ENCODE results near the gene GPR146.

The GPR146 gene

DNA sequence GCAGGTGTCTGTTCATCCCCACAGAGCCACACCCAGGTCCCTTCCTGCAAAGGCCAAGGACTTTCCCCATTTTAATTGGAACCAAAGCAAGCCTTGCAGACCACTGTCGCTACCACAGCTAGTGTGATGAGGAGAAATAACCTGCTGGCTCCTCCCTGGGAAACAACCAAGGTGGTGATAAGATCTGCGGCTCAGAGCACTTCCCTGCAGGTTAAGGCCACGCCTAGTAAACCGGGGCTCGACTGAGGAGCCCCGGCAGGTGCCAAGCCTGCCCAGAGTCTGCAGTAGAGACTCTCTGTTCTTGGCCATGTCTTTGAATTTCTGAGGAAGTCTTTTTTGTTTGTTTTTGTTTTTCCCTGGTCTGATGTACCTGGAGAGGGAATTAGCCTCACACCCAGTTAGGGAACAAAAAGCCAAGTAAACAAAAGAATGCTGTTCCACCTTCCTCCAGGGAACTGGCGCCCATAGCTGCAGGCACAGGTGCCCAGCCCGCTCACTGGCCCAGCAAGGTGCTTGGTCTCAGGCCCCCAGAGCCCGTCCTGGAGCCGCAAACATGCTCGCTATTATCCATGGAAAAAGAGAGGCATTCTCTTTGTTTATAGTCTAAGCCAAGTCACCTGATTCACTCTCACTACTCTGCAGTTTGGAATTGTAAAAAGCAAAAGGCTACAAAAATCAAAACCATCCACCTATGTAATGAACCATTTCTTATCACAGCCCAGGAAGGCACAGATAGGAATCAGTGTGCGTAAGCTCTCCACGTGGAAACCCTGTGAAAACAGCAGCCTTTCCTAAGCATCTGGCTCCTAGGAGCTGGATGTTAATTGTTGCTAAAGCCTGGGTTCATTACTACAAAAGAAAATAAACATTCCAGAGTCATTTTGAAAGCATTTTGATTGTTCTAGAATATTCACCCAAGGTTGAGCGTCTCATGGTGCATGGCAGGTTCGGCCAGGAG lies 2.7 kb downstream of the GPR146 start:
- DNase-seq, result no peak

GRCh38 chr7:1049006-1049741 lies 4.8 kb downstream of the GPR146 start:
- peak; percentile 85 for DNase-seq

DNA sequence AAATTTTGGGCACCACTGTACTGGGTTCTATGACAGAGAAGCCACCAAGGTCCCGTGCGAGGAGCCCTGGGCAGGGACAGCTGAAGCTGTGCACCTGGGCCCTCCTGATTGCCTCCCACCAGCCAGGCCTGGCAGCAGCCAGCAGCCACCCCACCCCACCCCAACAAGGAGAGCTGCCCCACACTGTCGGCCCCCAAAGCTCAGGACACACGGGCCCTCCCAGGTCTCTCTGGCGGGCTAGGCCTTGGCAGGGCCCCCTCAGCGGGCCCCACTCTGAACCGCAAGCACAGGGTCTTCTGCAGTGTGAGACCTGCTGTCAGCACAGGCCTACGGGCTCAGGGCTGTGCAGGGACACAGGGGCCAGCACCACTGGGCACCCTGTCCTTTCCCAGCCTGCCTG lies 5.5 kb downstream of the GPR146 start:
- DNase-seq, result no peak

DNA sequence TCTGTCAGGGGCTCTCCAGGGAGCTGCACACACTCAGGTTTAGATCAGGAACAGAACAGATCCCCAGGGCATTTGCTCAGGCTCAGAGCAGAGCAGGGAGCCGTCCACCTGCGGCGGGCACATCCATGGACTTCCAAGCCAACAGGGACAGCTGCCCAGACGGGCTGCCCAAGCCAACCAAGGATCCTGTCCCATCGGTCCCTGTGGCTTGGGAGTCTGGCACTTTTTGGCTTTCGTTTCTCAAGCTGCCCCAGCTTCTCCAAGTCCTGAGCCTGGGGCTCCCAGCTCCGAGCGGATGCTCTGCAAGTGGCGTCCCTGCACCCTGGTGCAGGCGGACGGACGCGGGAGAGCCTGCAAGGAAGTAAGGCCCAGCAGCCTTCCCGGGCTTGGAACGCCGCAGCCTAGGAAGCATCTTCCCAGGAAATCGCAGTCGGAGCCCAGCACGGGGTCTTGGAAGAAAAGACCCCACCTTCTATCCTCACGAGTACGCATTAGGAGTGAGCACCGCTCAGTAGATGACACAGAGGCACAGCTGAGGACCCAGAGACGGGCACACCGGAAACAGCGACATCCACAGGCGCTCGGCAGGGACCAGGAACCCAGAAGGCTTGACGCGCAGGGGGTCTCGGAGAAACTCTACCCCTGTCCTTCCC lies 6.0 kb downstream of the GPR146 start:
- DNase-seq, result no peak

GRCh38 chr7:1050956-1051690 lies 6.8 kb downstream of the GPR146 start:
- DNase-seq, result no peak

DNA sequence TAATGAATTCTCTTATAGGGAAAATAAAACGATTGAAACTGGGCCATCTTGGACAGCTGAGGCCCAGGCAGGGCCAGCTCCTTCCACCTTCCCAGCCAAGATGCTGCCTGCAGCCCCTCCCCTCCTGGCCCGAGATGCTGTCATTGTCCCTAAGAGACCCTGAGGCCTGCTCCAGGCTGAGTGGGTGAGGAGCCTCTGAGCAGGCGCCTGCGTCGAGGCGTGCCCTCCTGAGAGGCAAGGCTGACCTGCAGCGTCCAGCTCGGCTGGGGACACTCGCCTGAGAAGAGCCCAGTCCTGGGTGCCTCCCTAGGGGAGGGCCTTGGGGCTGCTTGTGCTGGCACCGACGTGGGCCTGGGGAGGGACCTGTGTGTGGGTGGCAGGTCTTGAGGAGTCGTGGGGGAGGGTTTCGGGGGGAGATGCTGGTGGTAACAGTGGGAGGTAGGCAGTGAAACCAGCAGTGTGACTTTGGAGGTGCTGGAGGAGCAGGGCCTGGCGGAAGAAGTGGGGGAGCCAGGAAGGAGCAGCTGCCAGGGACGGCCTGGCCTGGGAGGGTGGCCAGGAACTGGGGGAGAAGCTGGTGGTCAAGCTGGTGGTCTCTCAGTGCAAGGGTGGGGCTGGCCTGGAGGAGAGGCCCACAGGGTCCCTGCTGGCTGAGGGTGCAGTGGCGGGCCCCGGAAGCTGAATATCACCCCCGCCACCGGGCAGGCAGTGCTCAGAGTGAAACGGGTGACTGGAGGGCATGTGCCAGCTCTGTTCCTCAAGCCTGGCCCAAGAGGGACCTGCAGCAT lies 7.9 kb downstream of the GPR146 start:
- no peak for DNase-seq

DNA sequence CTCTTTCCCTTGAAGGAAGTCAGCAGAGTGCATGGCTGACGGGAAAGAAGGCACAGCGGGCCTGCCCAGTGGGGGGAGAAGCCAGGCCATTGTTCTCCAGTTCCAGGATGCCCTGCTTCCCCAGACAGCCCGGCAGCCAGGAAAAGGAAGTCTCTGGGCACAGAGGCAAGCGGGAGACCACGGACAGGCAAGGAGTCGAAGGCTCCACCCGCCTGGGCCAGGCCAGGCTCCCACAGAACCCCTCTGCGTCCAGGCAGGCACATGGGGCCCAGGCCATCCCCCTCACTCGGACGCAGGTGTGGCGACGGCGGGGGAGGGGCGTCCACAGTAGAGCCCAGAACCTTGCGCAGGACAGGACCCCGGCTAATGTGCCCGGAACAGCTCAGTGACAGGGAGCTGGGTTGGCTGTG lies 8.7 kb downstream of the GPR146 start:
- no peak for DNase-seq

DNA sequence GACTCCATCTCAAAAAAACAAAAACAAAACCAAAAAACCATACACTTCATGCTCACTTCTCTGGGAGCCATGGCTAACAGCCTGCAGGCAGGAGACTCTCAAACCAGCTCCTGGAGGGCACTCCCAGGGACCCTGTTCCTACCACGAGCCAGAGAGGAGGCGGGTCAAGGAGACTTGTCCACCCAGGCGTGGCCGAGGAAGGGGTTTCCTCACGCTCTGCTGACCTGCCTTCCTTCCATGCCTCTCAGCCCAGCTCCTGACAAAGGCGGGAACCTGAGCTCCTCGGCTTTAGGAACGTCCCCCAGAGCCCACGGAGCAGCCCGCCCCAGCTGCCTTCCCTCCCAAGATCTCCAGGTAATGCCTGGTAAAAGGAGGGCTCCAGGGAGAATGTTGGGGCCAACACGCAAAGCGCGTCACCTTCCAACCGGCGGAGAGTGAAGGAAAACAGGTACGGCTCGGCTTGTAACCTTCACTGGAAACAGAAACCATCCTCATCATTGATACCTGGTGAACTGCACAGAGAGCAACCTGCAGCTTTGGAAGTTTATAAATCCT lies 9.5 kb downstream of the GPR146 start:
- DNase-seq, result no peak

GRCh38 chr7:1054438-1054837 lies 10.1 kb downstream of the GPR146 start:
- no peak for DNase-seq

- DNase-seq, result peak; percentile 86
Measured at GRCh38 chr7:1054861-1055450, 10.6 kb downstream of the GPR146 start.

DNA sequence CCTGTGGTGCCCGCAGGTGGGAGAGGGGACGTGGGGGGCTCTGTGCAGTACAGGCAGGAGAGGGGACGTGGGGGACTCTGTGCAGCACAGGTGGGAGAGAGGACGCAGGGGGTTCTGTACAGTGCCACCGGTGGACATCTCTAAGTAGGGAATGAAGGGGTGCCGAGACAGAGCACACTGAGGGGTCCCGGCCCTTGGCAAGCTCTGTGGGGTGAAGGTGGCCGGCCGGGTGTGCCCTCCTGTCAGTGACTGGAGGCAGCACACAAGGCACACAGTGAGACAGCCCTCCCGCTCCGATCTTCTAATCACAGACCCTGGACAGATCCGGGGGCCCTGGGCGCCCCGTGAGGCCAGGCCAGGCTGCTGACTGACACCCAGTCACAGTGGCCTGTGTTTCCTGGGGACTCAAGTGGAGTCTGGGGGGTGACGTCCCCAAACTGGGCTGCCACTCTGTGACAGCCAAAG lies 11.2 kb downstream of the GPR146 start:
- DNase-seq, result no peak

DNA sequence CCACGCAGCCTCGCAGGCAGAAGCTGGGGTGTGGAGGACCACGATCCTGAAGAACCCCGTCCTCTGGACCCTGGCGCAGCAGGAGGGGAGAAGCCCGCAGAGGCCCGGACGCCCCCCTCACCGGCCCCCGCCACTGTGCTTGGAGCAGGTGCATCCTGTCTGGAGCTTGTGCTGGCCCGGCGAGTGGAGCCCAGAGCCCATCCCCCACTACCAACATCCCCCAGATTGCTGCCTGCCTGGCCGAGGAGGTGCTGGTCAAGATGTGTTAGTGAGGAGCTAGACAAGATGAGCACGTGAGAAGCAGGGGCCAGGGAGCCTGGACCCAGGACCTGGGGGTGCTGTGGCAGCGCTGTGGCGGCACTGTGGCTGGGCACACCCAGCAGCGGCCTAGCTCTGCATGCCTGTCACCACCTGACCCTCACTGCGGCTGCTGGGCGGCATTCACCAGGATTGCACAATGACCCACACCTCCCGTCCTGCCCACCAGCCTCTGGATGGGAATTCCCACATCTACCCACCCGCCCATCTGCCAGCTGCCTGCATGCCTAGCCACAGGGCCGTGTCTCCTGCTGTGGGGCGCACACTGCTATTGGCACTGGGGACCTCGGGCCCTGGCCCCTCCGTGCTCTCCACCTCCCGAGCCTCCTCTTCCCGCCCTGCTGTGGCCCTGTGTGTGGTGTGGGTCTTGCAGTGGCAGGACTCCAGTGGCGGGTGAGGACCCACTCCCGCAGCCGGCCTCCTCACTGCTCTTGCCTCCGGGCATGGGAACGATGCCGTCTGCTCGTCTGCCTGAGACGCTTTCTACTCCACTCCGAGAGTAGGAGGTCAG lies 11.8 kb downstream of the GPR146 start:
- peak; percentile 73 for DNase-seq

GRCh38 chr7:1056785-1057410 lies 12.6 kb downstream of the GPR146 start:
- no peak for DNase-seq

DNA sequence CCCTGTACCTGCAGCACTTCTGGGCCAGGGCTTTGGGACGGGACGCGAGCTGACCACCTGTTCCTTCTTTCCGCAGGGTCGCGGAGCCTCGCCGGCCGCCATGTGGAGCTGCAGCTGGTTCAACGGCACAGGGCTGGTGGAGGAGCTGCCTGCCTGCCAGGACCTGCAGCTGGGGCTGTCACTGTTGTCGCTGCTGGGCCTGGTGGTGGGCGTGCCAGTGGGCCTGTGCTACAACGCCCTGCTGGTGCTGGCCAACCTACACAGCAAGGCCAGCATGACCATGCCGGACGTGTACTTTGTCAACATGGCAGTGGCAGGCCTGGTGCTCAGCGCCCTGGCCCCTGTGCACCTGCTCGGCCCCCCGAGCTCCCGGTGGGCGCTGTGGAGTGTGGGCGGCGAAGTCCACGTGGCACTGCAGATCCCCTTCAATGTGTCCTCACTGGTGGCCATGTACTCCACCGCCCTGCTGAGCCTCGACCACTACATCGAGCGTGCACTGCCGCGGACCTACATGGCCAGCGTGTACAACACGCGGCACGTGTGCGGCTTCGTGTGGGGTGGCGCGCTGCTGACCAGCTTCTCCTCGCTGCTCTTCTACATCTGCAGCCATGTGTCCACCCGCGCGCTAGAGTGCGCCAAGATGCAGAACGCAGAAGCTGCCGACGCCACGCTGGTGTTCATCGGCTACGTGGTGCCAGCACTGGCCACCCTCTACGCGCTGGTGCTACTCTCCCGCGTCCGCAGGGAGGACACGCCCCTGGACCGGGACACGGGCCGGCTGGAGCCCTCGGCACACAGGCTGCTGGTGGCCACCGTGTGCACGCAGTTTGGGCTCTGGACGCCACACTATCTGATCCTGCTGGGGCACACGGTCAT lies 13.3 kb downstream of the GPR146 start:
- no peak for DNase-seq

DNA sequence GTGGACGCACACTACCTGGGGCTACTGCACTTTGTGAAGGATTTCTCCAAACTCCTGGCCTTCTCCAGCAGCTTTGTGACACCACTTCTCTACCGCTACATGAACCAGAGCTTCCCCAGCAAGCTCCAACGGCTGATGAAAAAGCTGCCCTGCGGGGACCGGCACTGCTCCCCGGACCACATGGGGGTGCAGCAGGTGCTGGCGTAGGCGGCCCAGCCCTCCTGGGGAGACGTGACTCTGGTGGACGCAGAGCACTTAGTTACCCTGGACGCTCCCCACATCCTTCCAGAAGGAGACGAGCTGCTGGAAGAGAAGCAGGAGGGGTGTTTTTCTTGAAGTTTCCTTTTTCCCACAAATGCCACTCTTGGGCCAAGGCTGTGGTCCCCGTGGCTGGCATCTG lies 14.0 kb downstream of the GPR146 start:
- DNase-seq, result no peak

DNA sequence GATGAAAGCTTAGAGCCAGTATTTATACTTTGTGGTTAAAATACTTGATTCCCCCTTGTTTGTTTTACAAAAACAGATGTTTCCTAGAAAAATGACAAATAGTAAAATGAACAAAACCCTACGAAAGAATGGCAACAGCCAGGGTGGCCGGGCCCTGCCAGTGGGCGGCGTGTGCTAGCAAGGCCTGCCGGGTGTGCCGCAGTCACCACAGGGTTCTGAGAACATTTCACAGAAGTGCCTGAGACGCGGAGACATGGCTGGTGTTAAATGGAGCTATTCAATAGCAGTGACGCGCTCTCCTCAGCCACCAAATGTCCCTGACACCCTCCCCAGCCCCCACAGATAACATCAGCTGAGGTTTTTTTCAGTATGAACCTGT lies 14.5 kb downstream of the GPR146 start:
- no peak for DNase-seq

DNA sequence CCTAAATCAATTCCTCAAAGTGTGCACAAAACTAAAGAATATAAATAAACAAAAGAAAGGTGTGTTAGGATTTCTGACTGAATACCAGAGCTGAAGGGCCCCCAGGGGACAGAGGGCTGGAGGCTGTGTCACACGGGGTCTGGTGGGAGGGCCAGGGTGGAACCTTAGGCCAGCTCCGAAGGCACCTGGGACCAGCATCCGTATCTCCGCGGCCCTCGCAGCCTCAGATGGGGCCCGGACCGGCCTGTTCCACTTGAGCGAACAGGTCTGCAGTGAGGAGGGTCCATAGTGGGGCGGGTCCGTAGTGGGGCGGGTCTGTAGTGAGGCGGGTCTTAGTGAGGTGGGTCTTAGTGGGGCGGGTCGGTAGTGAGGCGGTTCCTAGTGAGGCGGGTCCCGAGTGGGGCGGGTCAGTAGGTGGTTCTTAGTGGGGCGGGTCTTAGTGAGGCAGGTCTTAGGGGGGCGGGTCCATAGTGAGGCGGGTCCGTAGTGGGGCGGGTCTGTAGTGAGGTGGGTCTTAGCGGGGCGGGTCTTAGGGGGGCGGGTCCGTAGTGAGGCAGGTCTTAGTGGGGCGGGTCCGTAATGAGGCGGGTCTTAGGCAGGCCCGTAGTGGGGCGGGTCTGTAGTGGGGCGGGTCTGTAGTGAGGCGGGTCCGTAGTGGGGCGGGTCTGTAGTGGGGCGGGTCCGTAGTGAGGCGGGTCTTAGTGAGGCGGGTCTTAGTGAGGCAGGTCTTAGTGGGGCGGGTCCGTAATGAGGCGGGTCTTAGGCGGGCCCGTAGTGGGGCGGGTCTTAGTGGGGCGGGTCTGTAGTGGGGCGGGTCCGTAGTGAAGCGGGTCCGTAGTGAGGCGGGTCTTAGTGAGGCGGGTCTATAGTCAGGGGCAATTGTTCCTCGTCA lies 15.1 kb downstream of the GPR146 start:
- DNase-seq, result no peak

Data from GF-D8 (cell line).